ENCODE measurements around the gene OR9Q1. TPM values are rescaled to one million over a fixed set of nuclear protein-coding genes. Genes with fewer than 3 reads are reported as not detected.
A peak's percentile ranks its signal among the peaks of the same experiment; 100 is the strongest.

The OR9Q1 gene
- total and polyA plus RNA-seq, 2 of the 8 experiments (the other 6 are each of a cell fraction or from before 2014, with no cell fraction given), result not detected

GRCh38 chr11:58060939-58061672 lies 37.4 kb downstream of the OR9Q1 start:
- Histone ChIP-seq H3K23me2 (ENCODE audit: low read depth, low read length) (no peaks in the 10 kb centered on the region), H2BK5ac (ENCODE audit: low read depth, low read length) (no peak overlapping the region), H3K27me3 (replicated peaks in 1 of 4; ENCODE audit: control insufficient read depth in 3 of 4, extremely low read depth in 1 of 4, insufficient read depth in 3 of 4, low read length in 3 of 4) (no peaks in the 10 kb centered on the region), H2BK12ac (ENCODE audit: low read depth, low read length) (0 out of 2 replicates have a peak overlapping the region, but pooled peaks have one; percentile 13), H3K56ac (replicated peaks; ENCODE audit: insufficient read length, low read depth, low read length) (no peak overlapping the region), H2BK15ac (ENCODE audit: low read length) (no peak overlapping the region), H3K9ac (replicated peaks in 1 of 4; ENCODE audit: extremely low read depth in 1 of 4, low read depth in 3 of 4, low read length in 3 of 4) (peak overlapping the region in 1 of 4 experiments; percentile 50; a peak in 1 of 7 replicates), H3K4me1 (replicated peaks in 1 of 4; ENCODE audit: control insufficient read depth in 3 of 4, insufficient read depth in 4 of 4, low read length in 3 of 4) (peaks cover 0 to 19% (median 16%) of the 10 kb centered on the region in 4 experiments; a peak in 6 of 7 replicates), H3K4me2 (ENCODE audit: insufficient read depth in 1 of 2, low read depth in 2 of 2, low read length in 2 of 2) (peak overlapping the region in 1 of 2 experiments; percentile 31; a peak in 1 of 4 replicates), H3K18ac (ENCODE audit: extremely low read depth, low read length) (no peak overlapping the region), H3K14ac (ENCODE audit: insufficient read length) (no peak overlapping the region), H3K4ac (replicated peaks; ENCODE audit: insufficient read length, low read depth, low read length) (no peak overlapping the region), H4K20me1 (replicated peaks in 1 of 2; ENCODE audit: control insufficient read depth in 1 of 2, insufficient read depth in 2 of 2, low read length in 2 of 2) (no peaks in the 10 kb centered on the region), H4K91ac (replicated peaks; ENCODE audit: insufficient read length, low read length) (no peak overlapping the region), H4K5ac (ENCODE audit: insufficient read length, low read depth, low read length) (no peak overlapping the region), H3K4me3 (ENCODE audit: extremely low read depth in 1 of 4, insufficient read depth in 2 of 4, low read depth in 3 of 4, low read length in 4 of 4) (no peak overlapping the region), H2AFZ (ENCODE audit: low read length) (peak overlapping the region; percentile 94), H4K8ac (ENCODE audit: extremely low read depth, insufficient read depth, low read length) (no peak overlapping the region), H3K79me1 (ENCODE audit: low read depth, low read length) (no peaks in the 10 kb centered on the region), H3K79me2 (ENCODE audit: control insufficient read depth in 1 of 2, insufficient read depth in 2 of 2, low read length in 2 of 2) (no peaks in the 10 kb centered on the region), H3K36me3 (ENCODE audit: control insufficient read depth in 2 of 4, insufficient read depth in 4 of 4, low read length in 3 of 4) (no peaks in the 10 kb centered on the region), H3K9me3 (ENCODE audit: insufficient read depth in 2 of 2, low read depth in 1 of 2, low read length in 1 of 2) (no peaks in the 10 kb centered on the region), H3K27ac (ENCODE audit: low read depth, low read length) (no peak overlapping the region), H2BK20ac (ENCODE audit: low read length) (peak overlapping the region; percentile 76; the same call in 1 of the 2 replicates), H3K23ac (ENCODE audit: insufficient read length) (no peak overlapping the region), H2BK120ac (replicated peaks; ENCODE audit: low read depth, low read length) (peak overlapping the region; percentile 44), H2AK5ac (ENCODE audit: low read depth, low read length) (no peak overlapping the region)
- CTCF ChIA-PET (ENCODE audit: partially characterized antibody), result interaction anchor here (0.7 to 3.5 kb wide), 25 partner anchors 8 to 463 kb away, joined by 3 to 19 read pairs (median 5); partner anchors contain the start of genes BTBD18 and OR9I1
- no peak for FAIRE-seq
- TF ChIP-seq USF2 (IDR thresholded peaks at IDR 0.05; ENCODE audit: low read length) (no peak), CREB1 (IDR thresholded peaks at IDR 0.05) (no peak), RAD21 (IDR thresholded peaks at IDR 0.05 in 1 of 2, conservative IDR thresholded peaks at IDR 0.05 in 1 of 2; ENCODE audit: low read depth in 2 of 2, low read length in 2 of 2) (peak; percentile 37 to 45), TAF7 (optimal IDR thresholded peaks at IDR 0.05; ENCODE audit: borderline replicate concordance, low read depth, low read length) (no peak), EZH2 (IDR thresholded peaks at IDR 0.05; ENCODE audit: low read depth, low read length, severe bottlenecking) (no peak), CTCF (IDR thresholded peaks at IDR 0.05; ENCODE audit: control extremely low read depth in 1 of 3, insufficient read depth in 1 of 3, low read depth in 1 of 3, low read length in 3 of 3) (peak; percentile 23 to 60 (median 37)), SP1 (IDR thresholded peaks at IDR 0.05; ENCODE audit: low read depth, low read length) (no peak)
- WGBS, 2 experiments (ENCODE audit: extremely low coverage in 1 of 2, insufficient coverage in 1 of 2, insufficient read length in 1 of 2, insufficient replicate concordance in 2 of 2, low coverage in 1 of 2, low lambda C conversion rate in 2 of 2, missing lambda C conversion rate in 1 of 2), result 62% methylated on average over 6 of the region's 6 CpGs; no CpG with 5 or more reads in 1 of the 2 experiments
- no peak for DNase-seq (ENCODE audit: low read depth in 1 of 2, low spot score in 2 of 2)
- POLR2A ChIA-PET (ENCODE audit: partially characterized antibody), result interaction anchor here (0.9 kb wide), 1 partner anchor 238 kb away, joined by 4 read pairs; no protein-coding TSS in a partner anchor
